DMS79 (cell line): Measurements from ENCODE around the gene CAMTA1.

Experiments used
- DNase-seq: peaks from one replicate; lab custom pipeline; 2025; lab: John Stamatoyannopoulos, UW

The CAMTA1 gene

DNA sequence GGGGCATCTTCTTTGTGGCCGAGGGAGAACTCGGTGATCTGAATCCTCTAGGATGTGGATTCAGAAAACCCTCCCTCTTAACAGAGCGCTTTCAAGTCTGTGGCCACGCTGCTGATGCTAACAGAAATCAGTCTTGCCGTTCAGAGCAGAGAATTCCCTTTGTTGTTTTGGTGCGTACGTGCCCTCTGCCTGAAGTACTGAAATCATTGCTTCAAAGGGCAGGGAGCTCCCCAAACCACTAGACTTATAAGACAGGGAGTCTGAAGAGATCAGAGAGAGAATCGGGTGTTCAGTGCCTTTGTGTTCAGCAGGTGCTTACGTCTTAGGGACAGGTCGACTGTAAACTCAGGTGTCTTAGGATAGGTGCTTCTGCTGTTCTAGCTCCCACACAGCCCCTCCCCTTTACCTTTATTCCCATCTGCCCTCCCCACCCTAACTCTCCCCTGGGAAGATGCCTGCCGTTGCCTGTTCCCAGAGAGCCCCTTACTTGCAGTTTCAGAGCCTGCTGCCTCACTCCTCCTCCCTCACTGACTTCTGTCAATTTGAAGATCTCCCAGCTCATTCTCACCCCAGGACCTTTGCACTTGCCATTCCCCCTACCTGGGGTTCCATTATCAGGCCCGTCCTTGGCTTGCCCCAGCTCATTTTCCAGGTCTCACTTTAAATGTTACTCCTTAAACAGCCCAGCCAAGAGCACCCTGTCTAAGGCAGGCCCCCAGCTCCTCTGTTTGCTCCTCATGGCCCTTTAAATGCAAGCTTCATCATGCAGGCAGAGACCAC is 143.0 kb downstream of the CAMTA1 start:
- no peak for DNase-seq

GRCh38 chr1:6930732-6931300 is 145.6 kb downstream of the CAMTA1 start:
- DNase-seq: no peak

- no peak for DNase-seq
Measured at GRCh38 chr1:6935361-6935883, 150.2 kb downstream of the CAMTA1 start.

DNA sequence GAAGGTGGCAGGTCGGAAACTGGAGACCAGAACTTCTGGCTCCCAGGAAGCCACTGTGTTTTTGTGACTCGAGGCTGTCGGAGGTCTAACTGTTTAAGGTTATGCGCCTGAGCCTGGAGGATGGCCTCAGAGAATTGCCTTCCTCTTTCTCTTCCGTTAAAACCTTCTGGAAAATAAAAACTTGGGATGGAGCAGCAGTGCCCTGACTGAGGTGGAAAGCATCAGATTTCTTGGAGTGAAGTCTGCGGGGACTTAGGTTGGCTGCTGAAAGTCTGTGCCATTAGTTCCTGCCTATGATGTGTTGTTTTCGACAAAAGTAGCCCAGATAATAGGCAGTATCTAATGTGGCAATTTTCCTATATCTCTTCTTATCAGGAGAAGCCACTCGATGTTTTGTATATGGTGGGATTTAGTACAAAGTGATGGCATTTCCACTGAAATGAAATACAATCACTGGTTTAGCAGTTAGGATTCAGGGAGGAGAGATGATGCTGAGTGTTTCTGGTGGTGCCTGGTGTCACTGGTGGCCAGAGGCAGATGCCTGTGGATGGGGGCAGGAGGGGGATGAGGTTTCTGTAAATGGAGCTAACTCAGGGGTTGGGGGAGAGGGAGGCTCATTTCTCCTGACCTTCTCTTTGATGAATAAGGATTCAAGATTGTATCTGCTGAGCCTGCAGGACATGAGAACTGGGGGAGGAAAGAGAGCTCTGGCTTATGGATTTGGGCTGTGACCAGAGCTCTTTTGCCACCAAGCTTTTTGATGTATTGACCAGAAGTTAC is 150.8 kb downstream of the CAMTA1 start:
- DNase-seq: no peak

GRCh38 chr1:6937048-6937447 is 151.8 kb downstream of the CAMTA1 start:
- DNase-seq: no peak

DNA sequence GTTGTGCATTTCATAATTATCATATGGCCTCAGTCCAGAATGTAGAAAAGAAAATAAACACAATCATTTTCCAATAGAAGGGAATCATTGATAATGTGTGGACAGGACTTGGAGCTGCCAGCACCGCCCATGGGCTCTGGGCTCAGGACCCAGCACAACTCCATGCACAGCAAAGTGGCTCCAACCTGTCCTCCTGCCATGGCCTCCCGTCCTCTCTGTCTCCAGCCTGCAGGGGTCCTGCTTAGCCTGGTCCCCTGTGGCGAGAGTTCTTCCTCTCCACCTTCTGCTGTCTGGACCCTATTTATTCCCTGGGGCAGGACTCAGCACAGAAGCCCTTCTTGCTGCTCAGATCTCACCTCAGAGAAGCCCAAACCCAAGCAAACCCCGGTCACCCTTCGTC is 154.1 kb downstream of the CAMTA1 start:
- no peak for DNase-seq

DNA sequence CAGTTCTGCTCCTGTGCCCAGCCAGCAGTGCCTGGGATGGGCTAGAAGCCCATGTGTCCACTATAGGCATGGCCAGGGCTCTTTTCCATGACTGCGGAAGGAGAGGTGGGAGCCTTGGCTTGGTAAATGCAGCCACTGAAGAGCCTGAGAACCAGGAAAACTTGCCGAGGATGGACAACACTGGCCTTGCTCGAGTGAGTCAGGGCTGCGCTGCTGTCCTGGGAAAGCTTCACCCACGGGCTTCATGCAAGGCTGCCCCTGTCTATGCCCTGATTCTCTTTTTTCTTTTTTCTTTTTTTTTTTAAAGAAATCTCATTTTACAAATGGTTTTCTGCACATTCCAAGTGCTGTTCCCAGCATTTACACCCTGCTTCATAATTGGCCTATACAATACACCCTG is 156.5 kb downstream of the CAMTA1 start:
- no peak for DNase-seq

DNA sequence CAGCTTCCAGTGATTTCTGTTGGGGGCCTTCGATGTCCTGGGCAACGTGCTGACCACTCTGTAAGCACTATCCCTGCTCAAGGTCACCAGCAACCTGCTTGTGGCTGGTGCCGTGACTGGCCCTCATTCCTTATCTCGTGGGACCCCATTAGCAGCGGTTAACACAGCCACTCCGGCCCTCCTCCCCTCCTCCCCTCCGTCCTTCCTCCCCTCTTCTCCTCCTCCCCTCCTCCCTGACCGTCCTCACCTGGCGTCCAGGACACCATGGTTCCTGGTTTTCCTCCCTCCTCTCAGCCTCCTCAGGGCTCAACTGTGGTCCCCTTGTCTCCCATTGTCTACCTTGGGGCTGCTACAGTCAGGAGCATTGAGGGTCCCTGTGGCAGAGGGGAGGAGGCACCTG is 157.7 kb downstream of the CAMTA1 start:
- DNase-seq: no peak

- DNase-seq: no peak
Measured at GRCh38 chr1:6944434-6944833, 159.2 kb downstream of the CAMTA1 start.

- DNase-seq: no peak
Measured at GRCh38 chr1:6947952-6948351, 162.7 kb downstream of the CAMTA1 start.

DNA sequence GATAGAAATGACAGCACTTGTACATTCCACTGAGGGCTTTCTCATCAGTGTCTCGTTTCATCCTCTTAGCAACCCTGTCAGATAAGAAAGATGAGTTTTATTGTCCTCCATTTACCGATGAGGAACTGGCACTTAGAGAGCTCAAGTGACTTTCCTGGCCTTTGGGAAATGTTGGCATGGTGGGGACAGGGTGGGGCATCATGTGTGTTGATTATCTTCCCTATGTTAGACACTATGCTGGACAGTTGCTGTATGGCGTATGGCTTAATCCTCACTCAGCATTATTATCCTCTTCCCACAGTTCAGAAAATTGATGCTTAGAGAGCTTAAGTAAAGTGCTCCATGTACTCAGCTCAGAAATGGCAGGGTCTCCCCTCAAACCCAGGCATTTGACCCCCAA is 163.2 kb downstream of the CAMTA1 start:
- DNase-seq: no peak

DNA sequence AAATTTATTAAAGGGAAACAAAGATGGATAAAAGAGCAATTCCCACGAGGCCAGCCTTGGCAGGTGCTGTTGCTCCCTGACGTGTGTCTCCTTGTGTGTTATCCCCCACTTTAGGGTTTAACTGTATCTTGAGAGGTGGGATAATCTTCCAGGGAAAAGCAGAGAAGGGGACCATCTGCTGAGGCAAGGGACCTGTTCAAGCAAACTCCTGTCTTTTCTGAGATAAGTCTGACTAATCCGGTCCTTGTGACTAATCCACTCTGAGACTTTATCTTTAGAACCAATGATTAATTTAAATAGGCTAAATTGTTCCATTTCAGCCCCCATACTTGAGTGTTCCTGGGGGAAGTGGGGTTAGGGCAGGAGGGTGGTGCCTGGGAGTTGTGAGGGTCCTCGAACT is 163.6 kb downstream of the CAMTA1 start:
- no peak for DNase-seq

- no peak for DNase-seq
Measured at GRCh38 chr1:6950001-6950765, 164.9 kb downstream of the CAMTA1 start.

DNA sequence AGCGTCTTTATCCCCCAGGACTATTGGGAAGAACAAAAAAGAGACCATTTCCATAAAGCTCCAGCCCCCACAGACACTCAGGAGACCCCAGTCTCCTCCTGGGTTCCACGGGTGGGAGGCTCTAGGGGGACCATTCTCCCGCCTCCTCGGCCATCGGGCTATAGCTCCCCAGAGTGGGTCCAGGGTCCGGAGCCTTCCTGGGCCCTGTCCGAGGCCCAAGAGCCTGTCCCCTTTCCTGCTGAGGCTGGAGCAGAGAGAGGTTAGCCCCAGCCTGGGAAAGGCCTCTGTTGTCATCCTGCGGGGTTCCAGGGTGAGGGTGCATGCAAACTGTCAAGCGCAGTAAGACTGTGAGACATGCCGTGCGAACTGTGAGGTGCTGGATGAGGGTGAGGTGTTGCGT is 166.3 kb downstream of the CAMTA1 start:
- DNase-seq: no peak

DNA sequence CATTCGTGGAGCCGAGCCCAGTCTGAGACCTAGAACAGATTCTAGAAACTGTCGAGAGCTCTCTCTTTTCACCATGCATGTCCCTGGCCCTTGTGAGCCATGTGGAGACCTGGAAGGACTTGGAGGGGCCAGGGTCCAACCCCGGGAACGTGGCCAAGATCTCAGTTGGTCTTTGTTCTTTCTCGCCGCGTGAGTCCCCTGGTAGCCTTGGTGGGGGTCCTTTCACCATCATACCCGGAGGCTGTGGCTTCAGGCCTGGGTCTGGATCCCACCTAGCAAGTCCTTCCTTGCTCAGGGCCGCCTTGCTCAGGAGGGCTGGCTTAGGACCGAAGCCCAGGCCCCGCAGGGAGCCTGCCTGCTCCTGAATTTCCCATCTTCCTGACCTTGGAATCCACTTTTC is 168.0 kb downstream of the CAMTA1 start:
- DNase-seq: no peak

- peak; percentile 29 for DNase-seq
Measured at GRCh38 chr1:6953907-6954364, 168.7 kb downstream of the CAMTA1 start.

DNA sequence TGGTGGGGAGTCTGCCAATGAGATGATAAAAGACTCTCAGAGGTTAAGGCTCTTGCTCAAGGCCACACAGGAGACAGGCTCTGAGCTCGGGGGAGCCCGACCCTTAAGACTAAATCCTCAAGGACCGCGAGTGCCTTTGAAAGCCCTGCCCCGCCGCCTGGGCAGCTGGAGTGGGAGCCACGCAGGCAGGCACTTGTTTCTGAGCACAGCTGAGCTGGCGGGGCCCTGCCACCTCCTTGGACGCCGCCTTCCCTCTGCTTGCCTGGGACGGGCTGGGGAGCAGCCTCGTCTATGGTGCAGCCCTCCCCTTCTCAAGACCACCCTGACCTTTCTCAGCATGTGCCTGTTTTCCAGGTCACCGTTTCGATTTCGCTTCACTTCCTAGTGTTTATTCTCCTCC is 169.3 kb downstream of the CAMTA1 start:
- peak; percentile 89 for DNase-seq

- peak; percentile 75 for DNase-seq
Measured at GRCh38 chr1:6955357-6956094, 170.3 kb downstream of the CAMTA1 start.

GRCh38 chr1:6956488-6957159 is 171.4 kb downstream of the CAMTA1 start:
- DNase-seq: no peak

DNA sequence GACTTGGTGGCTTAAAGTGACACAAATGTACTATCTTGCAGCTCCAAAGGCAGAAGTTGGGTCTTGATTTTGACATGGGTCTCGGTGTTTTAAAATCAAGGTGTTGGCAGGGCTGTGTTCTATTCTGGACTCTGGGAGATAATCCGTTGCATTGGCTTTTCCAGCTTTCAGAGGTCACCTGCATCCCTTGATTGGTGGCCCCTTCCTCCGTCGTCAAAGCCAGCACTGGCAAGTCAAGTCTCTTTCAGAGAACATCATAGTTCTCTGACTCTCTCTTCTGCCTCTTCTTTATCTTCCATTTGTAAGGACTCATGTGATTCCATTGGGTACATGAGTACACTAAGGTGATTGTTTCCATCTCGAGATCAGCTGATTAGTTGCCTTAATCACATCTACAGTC is 172.1 kb downstream of the CAMTA1 start:
- DNase-seq: no peak
